Naive B cell (primary cell): ENCODE data around the gene KCNQ1. TPM values are rescaled to one million over a fixed set of nuclear protein-coding genes. Genes with fewer than 3 reads are reported as not detected.

Experiments used
- ATAC-seq, 2 donors: fragments of 150-1000 bp; cut with Tn5 transposase; 2 replicates each; pipeline ENCODE4 v1.10.0; 2021; ENCODE audit warnings: low read depth in 2 of 2, mild to moderate bottlenecking in 2 of 2, moderate library complexity in 2 of 2
- DNase-seq: peaks from one replicate; pipeline ENCODE4 v3.0.0; 2022
- H3K27ac Mint-ChIP-seq, 6 donors: one replicate each; pipeline ENCODE4 v1.8.0; 2020 to 2022; ENCODE audit warnings: mild to moderate bottlenecking in 6 of 6, mixed read lengths in 6 of 6, moderate library complexity in 5 of 6, inconsistent platforms in 2 of 6
- H3K27me3 Mint-ChIP-seq, 3 donors: one replicate each; pipeline ENCODE4 v1.8.0; 2021 to 2022; ENCODE audit warnings: mixed read lengths in 3 of 3, mild to moderate bottlenecking in 1 of 3
- H3K36me3 Mint-ChIP-seq, 2 donors: one replicate each; pipeline ENCODE4 v1.8.0; 2020 to 2022; ENCODE audit warnings: mixed read lengths in 2 of 2, inconsistent platforms in 1 of 2, mild to moderate bottlenecking in 1 of 2
- H3K4me1 Mint-ChIP-seq, 3 donors: one replicate each; pipeline ENCODE4 v1.8.0; 2020 to 2022; ENCODE audit warnings: mixed read lengths in 3 of 3, inconsistent platforms in 1 of 3, mild to moderate bottlenecking in 1 of 3, moderate library complexity in 1 of 3
- H3K4me3 Mint-ChIP-seq, 8 donors: one replicate each; pipeline ENCODE4 v1.8.0; 2020 to 2022; ENCODE audit warnings: mild to moderate bottlenecking in 8 of 8, mixed read lengths in 8 of 8, moderate library complexity in 8 of 8, inconsistent platforms in 2 of 8
- H3K9me3 Mint-ChIP-seq, 7 donors: one replicate each; pipeline ENCODE4 v1.8.0; 2020 to 2022; ENCODE audit warnings: mixed read lengths in 7 of 7, mild to moderate bottlenecking in 5 of 7, inconsistent platforms in 2 of 7, moderate library complexity in 1 of 7
- polyA plus RNA-seq, 6 donors: library from polyadenylated mRNA; unstranded; fragments of 300-500 nt; fragmentation: Illumina TruSeq; gene quantifications; one replicate each; pipeline ENCODE4 v1.2.3, GENCODE V29; 2021; ENCODE audit warnings: low read depth in 6 of 6

Gene KCNQ1
- polyA plus RNA-seq, 6 donors from 2014 or later = 9.3 to 22.6 (median 10.3) TPM

GRCh38 chr11:2653930-2654739, 209.3 kb downstream of the KCNQ1 start:
- peaks cover 0 to 11% (median 0%) of the 10 kb centered on the region in 3 donors for H3K27me3 Mint-ChIP-seq
- H3K36me3 Mint-ChIP-seq = peaks cover 30 to 67% of the 10 kb centered on the region in 2 donors
- peak overlapping the region in 1 of 6 donors; percentile 93 for H3K27ac Mint-ChIP-seq
- DNase-seq = no peak
- peaks cover 5 to 11% (median 9%) of the 10 kb centered on the region in 3 donors for H3K4me1 Mint-ChIP-seq
- H3K4me3 Mint-ChIP-seq = no peak overlapping the region
- ATAC-seq = no peak
- peaks cover 16 to 37% (median 28%) of the 10 kb centered on the region in 7 donors for H3K9me3 Mint-ChIP-seq

GRCh38 chr11:2655016-2655719, 210.4 kb downstream of the KCNQ1 start:
- Mint-ChIP-seq H3K36me3 (peaks cover 24 to 60% of the 10 kb centered on the region in 2 donors), H3K27ac (peak overlapping the region in 1 of 6 donors; percentile 23), H3K27me3 (peaks cover 0 to 11% (median 0%) of the 10 kb centered on the region in 3 donors), H3K4me3 (no peak overlapping the region), H3K4me1 (peaks cover 5 to 11% (median 9%) of the 10 kb centered on the region in 3 donors), H3K9me3 (peaks cover 9 to 34% (median 24%) of the 10 kb centered on the region in 7 donors)
- no peak for DNase-seq
- ATAC-seq = no peak

- H3K4me3 Mint-ChIP-seq = no peak overlapping the region
Measured at GRCh38 chr11:2655834-2656622, 211.2 kb downstream of the KCNQ1 start.

GRCh38 chr11:2656859-2657258, 212.1 kb downstream of the KCNQ1 start:
- Mint-ChIP-seq H3K9me3 (peaks cover 4 to 30% (median 17%) of the 10 kb centered on the region in 7 donors), H3K27ac (no peak overlapping the region), H3K27me3 (peaks cover 0 to 11% (median 0%) of the 10 kb centered on the region in 3 donors), H3K36me3 (peaks cover 25 to 54% of the 10 kb centered on the region in 2 donors), H3K4me3 (no peak overlapping the region), H3K4me1 (peaks cover 5 to 11% (median 9%) of the 10 kb centered on the region in 3 donors)
- ATAC-seq (no peak), DNase-seq (no peak)

More at GRCh38 chr11:2655834-2656622, 211.2 kb downstream of the KCNQ1 start:
- H3K27ac Mint-ChIP-seq = peak overlapping the region in 2 of 6 donors; percentile 23 to 28
- peaks cover 7 to 34% (median 22%) of the 10 kb centered on the region in 7 donors for H3K9me3 Mint-ChIP-seq
- DNase-seq = no peak
- peaks cover 29 to 58% of the 10 kb centered on the region in 2 donors for H3K36me3 Mint-ChIP-seq
- peaks cover 0 to 11% (median 0%) of the 10 kb centered on the region in 3 donors for H3K27me3 Mint-ChIP-seq
- H3K4me1 Mint-ChIP-seq = peaks cover 5 to 11% (median 9%) of the 10 kb centered on the region in 3 donors
- ATAC-seq = no peak

GRCh38 chr11:2657697-2658284, 213.0 kb downstream of the KCNQ1 start:
- no peak for ATAC-seq
- peaks cover 0 to 11% (median 0%) of the 10 kb centered on the region in 3 donors for H3K27me3 Mint-ChIP-seq
- peaks cover 25 to 48% of the 10 kb centered on the region in 2 donors for H3K36me3 Mint-ChIP-seq
- no peak overlapping the region for H3K4me3 Mint-ChIP-seq
- peaks cover 5 to 9% (median 8%) of the 10 kb centered on the region in 3 donors for H3K4me1 Mint-ChIP-seq
- peak overlapping the region in 1 of 6 donors; percentile 47 for H3K27ac Mint-ChIP-seq
- DNase-seq = no peak
- peaks cover 4 to 30% (median 17%) of the 10 kb centered on the region in 7 donors for H3K9me3 Mint-ChIP-seq

- no peak overlapping the region for H3K4me3 Mint-ChIP-seq
- DNase-seq (no peak), ATAC-seq (no peak)
- H3K9me3 Mint-ChIP-seq = peaks cover 4 to 30% (median 17%) of the 10 kb centered on the region in 7 donors
- H3K36me3 Mint-ChIP-seq = peaks cover 25 to 42% of the 10 kb centered on the region in 2 donors
- no peak overlapping the region for H3K27ac Mint-ChIP-seq
- H3K4me1 Mint-ChIP-seq = peaks cover 5 to 9% (median 7%) of the 10 kb centered on the region in 3 donors
- H3K27me3 Mint-ChIP-seq = peaks cover 0 to 8% (median 0%) of the 10 kb centered on the region in 3 donors
Measured at GRCh38 chr11:2660357-2660939, 215.6 kb downstream of the KCNQ1 start.

- H3K9me3 Mint-ChIP-seq = peaks cover 4 to 30% (median 17%) of the 10 kb centered on the region in 7 donors
- no peak for ATAC-seq
- no peak overlapping the region for H3K4me3 Mint-ChIP-seq
- H3K27ac Mint-ChIP-seq = no peak overlapping the region
- H3K27me3 Mint-ChIP-seq = no peaks in the 10 kb centered on the region
- H3K4me1 Mint-ChIP-seq = peaks cover 0 to 6% (median 1%) of the 10 kb centered on the region in 3 donors
- DNase-seq = no peak
- peaks cover 25 to 37% of the 10 kb centered on the region in 2 donors for H3K36me3 Mint-ChIP-seq
Measured at GRCh38 chr11:2661173-2662023, 216.6 kb downstream of the KCNQ1 start.

GRCh38 chr11:2662024-2662312, 217.2 kb downstream of the KCNQ1 start:
- DNase-seq = no peak
- H3K36me3 Mint-ChIP-seq = peaks cover 25 to 31% of the 10 kb centered on the region in 2 donors
- H3K9me3 Mint-ChIP-seq = peaks cover 4 to 30% (median 17%) of the 10 kb centered on the region in 7 donors
- H3K27me3 Mint-ChIP-seq = no peaks in the 10 kb centered on the region
- H3K27ac Mint-ChIP-seq = no peak overlapping the region
- peaks cover 0 to 4% (median 0%) of the 10 kb centered on the region in 3 donors for H3K4me1 Mint-ChIP-seq
- H3K4me3 Mint-ChIP-seq = no peak overlapping the region
- no peak for ATAC-seq

- H3K4me3 Mint-ChIP-seq = no peak overlapping the region
- H3K9me3 Mint-ChIP-seq = peaks cover 3 to 30% (median 17%) of the 10 kb centered on the region in 7 donors
- no peak overlapping the region for H3K27ac Mint-ChIP-seq
- no peaks in the 10 kb centered on the region for H3K27me3 Mint-ChIP-seq
- peaks cover 0 to 4% (median 0%) of the 10 kb centered on the region in 3 donors for H3K4me1 Mint-ChIP-seq
- no peak for ATAC-seq
- DNase-seq = no peak
- H3K36me3 Mint-ChIP-seq = peaks cover 21 to 28% of the 10 kb centered on the region in 2 donors
Measured at GRCh38 chr11:2662430-2663299, 217.9 kb downstream of the KCNQ1 start.

GRCh38 chr11:2663506-2663905, 218.7 kb downstream of the KCNQ1 start:
- H3K27ac Mint-ChIP-seq = no peak overlapping the region
- no peak overlapping the region for H3K4me3 Mint-ChIP-seq
- peaks cover 3 to 25% (median 16%) of the 10 kb centered on the region in 7 donors for H3K9me3 Mint-ChIP-seq
- ATAC-seq (no peak), DNase-seq (no peak)
- H3K36me3 Mint-ChIP-seq = peaks cover 20 to 26% of the 10 kb centered on the region in 2 donors
- H3K4me1 Mint-ChIP-seq = peaks cover 0 to 4% (median 0%) of the 10 kb centered on the region in 3 donors
- H3K27me3 Mint-ChIP-seq = no peaks in the 10 kb centered on the region

- DNase-seq = no peak
- no peak for ATAC-seq
- H3K4me3 Mint-ChIP-seq = no peak overlapping the region
- peaks cover 0 to 4% (median 0%) of the 10 kb centered on the region in 3 donors for H3K4me1 Mint-ChIP-seq
- H3K36me3 Mint-ChIP-seq = peaks cover 17 to 22% of the 10 kb centered on the region in 2 donors
- peaks cover 2 to 21% (median 12%) of the 10 kb centered on the region in 7 donors for H3K9me3 Mint-ChIP-seq
- H3K27ac Mint-ChIP-seq = no peak overlapping the region
- H3K27me3 Mint-ChIP-seq = no peaks in the 10 kb centered on the region
Measured at GRCh38 chr11:2663915-2664314, 219.1 kb downstream of the KCNQ1 start.
